Measurements from ENCODE around the gene AIRE. TPM values are rescaled to one million over a fixed set of nuclear protein-coding genes. Genes with fewer than 3 reads are reported as not detected.

AIRE gene
- total RNA-seq, 6 experiments from 2014 or later: not detected

GRCh38 chr21:44319407-44320065, 33.9 kb downstream of the AIRE start:
- Histone ChIP-seq H3K4me3 (no peak overlapping the region), H3K36me3 (peaks cover 0 to 25% (median 0%) of the 10 kb centered on the region in 4 donors), H3K4me1 (no peaks in the 10 kb centered on the region), H3K9me3 (no peaks in the 10 kb centered on the region), H3K27me3 (no peaks in the 10 kb centered on the region), H3K27ac (no peak overlapping the region)
- intact Hi-C loops (cut with DNase I): no loop called here
- ATAC-seq (no peak), DNase-seq (no peak)
- no peak for TF ChIP-seq POLR2A (IDR thresholded peaks at IDR 0.05)
- TF ChIP-seq, protein P1, sequence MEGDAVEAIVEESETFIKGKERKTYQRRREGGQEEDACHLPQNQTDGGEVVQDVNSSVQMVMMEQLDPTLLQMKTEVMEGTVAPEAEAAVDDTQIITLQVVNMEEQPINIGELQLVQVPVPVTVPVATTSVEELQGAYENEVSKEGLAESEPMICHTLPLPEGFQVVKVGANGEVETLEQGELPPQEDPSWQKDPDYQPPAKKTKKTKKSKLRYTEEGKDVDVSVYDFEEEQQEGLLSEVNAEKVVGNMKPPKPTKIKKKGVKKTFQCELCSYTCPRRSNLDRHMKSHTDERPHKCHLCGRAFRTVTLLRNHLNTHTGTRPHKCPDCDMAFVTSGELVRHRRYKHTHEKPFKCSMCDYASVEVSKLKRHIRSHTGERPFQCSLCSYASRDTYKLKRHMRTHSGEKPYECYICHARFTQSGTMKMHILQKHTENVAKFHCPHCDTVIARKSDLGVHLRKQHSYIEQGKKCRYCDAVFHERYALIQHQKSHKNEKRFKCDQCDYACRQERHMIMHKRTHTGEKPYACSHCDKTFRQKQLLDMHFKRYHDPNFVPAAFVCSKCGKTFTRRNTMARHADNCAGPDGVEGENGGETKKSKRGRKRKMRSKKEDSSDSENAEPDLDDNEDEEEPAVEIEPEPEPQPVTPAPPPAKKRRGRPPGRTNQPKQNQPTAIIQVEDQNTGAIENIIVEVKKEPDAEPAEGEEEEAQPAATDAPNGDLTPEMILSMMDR (IDR thresholded peaks at IDR 0.05): no peak
- no CpG with 5 or more reads among the region's 35 CpGs for WGBS (ENCODE audit: insufficient coverage, low coverage, low lambda C conversion rate, missing lambda C conversion rate)

DNA sequence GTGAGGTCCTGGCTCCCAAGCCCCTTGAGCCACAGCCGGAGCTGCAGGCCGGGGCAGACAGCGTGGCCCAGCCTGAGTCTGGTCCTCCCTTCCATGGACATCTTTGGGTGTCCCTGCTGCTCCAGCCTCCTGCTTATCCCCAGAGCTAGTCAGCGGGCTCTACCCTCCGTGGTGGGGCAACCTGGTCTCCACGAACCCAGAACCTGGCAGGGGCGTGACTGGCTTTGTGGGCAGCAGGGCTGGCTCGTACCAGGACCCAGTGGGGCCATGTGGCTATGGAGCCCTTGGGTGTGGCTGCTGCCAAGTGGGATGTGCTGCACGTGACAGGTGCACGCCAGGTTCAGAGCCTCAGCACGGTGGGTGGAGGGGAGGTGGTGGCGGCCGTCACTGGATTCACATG, 35.2 kb downstream of the AIRE start:
- Histone ChIP-seq H3K27me3 (no peaks in the 10 kb centered on the region), H3K9me3 (no peaks in the 10 kb centered on the region), H3K27ac (no peak overlapping the region), H3K4me1 (no peaks in the 10 kb centered on the region), H3K36me3 (peaks cover 0 to 33% (median 0%) of the 10 kb centered on the region in 4 donors), H3K4me3 (no peak overlapping the region)
- WGBS (ENCODE audit: insufficient coverage, low coverage, low lambda C conversion rate, missing lambda C conversion rate): no CpG with 5 or more reads among the region's 13 CpGs
- DNase-seq: no peak
- intact Hi-C loops (cut with DNase I): no loop called here
- no peak for TF ChIP-seq POLR2A (IDR thresholded peaks at IDR 0.05)
- TF ChIP-seq, protein P1 (IDR thresholded peaks at IDR 0.05): no peak
- ATAC-seq: no peak

GRCh38 chr21:44321846-44322450, 36.3 kb downstream of the AIRE start:
- Histone ChIP-seq H3K27ac (no peak overlapping the region), H3K4me1 (no peaks in the 10 kb centered on the region), H3K27me3 (no peaks in the 10 kb centered on the region), H3K36me3 (peaks cover 0 to 33% (median 0%) of the 10 kb centered on the region in 4 donors), H3K4me3 (no peak overlapping the region), H3K9me3 (no peaks in the 10 kb centered on the region)
- ATAC-seq: no peak
- no peak for DNase-seq
- intact Hi-C loops (cut with DNase I): no loop called here
- WGBS (ENCODE audit: insufficient coverage, low coverage, low lambda C conversion rate, missing lambda C conversion rate): 87% methylated on average over 4 of the region's 23 CpGs
- TF ChIP-seq, protein P1 (IDR thresholded peaks at IDR 0.05): no peak
- no peak for TF ChIP-seq POLR2A (IDR thresholded peaks at IDR 0.05)

DNA sequence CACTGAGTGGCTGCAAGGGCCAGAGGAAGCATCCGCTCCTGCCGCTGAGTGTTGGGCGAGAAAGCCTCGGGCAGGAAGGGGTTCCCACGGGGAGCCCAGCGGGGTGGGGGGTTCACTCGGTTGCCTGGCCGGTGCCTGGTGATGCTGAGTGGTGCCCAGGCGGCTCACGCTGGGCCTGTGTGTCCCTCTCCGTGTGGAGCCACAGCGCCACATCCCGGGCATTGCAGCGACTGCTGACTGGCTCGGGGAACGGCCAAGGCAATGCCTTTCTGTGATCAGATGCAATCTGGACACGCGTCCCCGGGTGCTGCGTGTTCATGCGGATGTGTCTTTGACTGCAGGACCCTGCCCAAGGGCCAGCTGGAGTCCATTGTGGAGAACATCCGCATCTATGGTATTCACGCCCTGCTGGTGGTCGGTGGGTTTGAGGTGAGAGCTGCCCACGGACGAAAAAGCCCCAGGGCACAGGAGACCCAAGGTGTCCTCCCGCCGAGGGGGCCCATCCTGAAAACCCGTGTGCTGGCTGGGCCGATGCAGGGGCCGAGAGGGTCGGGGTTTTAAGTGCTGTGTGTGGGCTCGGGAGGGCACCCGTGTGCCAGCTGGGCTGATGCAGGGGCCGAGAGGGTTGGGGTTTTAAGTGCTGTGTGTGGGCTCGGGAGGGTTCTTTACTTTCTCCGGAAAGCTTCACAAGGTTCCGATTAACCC, 37.1 kb downstream of the AIRE start:
- Histone ChIP-seq H3K27me3 (no peaks in the 10 kb centered on the region), H3K4me1 (no peaks in the 10 kb centered on the region), H3K4me3 (no peak overlapping the region), H3K27ac (no peak overlapping the region), H3K9me3 (no peaks in the 10 kb centered on the region), H3K36me3 (peaks cover 0 to 33% (median 0%) of the 10 kb centered on the region in 4 donors)
- 90% methylated on average over 3 of the region's 38 CpGs for WGBS (ENCODE audit: insufficient coverage, low coverage, low lambda C conversion rate, missing lambda C conversion rate)
- TF ChIP-seq, protein P1 (IDR thresholded peaks at IDR 0.05): no peak
- TF ChIP-seq POLR2A (IDR thresholded peaks at IDR 0.05): no peak
- ATAC-seq (no peak), DNase-seq (no peak)
- intact Hi-C loops (cut with DNase I): no loop called here
